Trophoblast cell (in vitro differentiated cells and primary cell): Measurements from ENCODE around the gene NDST1.

Experiments used
- DNase-seq, 2 donors: peaks; one replicate each; pipeline ENCODE4 v3.0.0-alpha.2; 2016
- H2AFZ ChIP-seq: 2 replicates; pipeline ENCODE4 v1.6.1; 2013; ENCODE audit warnings: low read length, moderate library complexity, mild to moderate bottlenecking; ENCODE audit not compliant: insufficient read depth, poor library complexity
- H2AK5ac ChIP-seq: 2 replicates; pipeline ENCODE4 v1.6.1; 2013; ENCODE audit warnings: mild to moderate bottlenecking, low read length
- H2BK120ac ChIP-seq: 2 replicates; pipeline ENCODE4 v1.6.1; 2013; ENCODE audit warnings: low read length, mild to moderate bottlenecking, moderate library complexity; ENCODE audit not compliant: insufficient read depth, poor library complexity
- H2BK12ac ChIP-seq: 2 replicates; pipeline ENCODE4 v1.6.1; 2013; ENCODE audit warnings: mild to moderate bottlenecking, low read length, moderate library complexity
- H2BK5ac ChIP-seq: 2 replicates; pipeline ENCODE4 v1.6.1; 2013; ENCODE audit warnings: low read length, low read depth, moderate library complexity, mild to moderate bottlenecking; ENCODE audit not compliant: poor library complexity
- H3K14ac ChIP-seq: 2 replicates; pipeline ENCODE4 v1.6.1; 2013; ENCODE audit warnings: mild to moderate bottlenecking, low read length
- H3K18ac ChIP-seq: 2 replicates; pipeline ENCODE4 v1.6.1; 2013; ENCODE audit warnings: mild to moderate bottlenecking, low read length
- H3K23ac ChIP-seq: 2 replicates; pipeline ENCODE4 v1.6.1; 2013; ENCODE audit warnings: low read length
- H3K27ac ChIP-seq: 2 replicates; pipeline ENCODE4 v1.5.1; 2013; ENCODE audit warnings: low read depth, mild to moderate bottlenecking, inconsistent platforms, low read length, moderate library complexity
- H3K27me3 ChIP-seq: 2 replicates; pipeline ENCODE4 v1.6.1; 2013; ENCODE audit warnings: inconsistent platforms, mild to moderate bottlenecking, low read length, moderate library complexity; ENCODE audit not compliant: insufficient read depth
- H3K36me3 ChIP-seq, 2 experiments: 1 replicate in 1 of 2; 2 replicates in 1 of 2; pipeline ENCODE4 v1.6.1; 2013; ENCODE audit warnings: low read length in 2 of 2, mild to moderate bottlenecking in 2 of 2, moderate library complexity in 1 of 2; ENCODE audit not compliant: insufficient read depth in 2 of 2, control insufficient read depth in 1 of 2
- H3K4ac ChIP-seq: 2 replicates; pipeline ENCODE4 v1.6.1; 2013; ENCODE audit warnings: low read depth, mild to moderate bottlenecking, low read length, moderate library complexity
- H3K4me1 ChIP-seq, 2 experiments: 1 replicate in 1 of 2; 2 replicates in 1 of 2; pipeline ENCODE4 v1.6.1; 2013; ENCODE audit warnings: low read length in 2 of 2, mild to moderate bottlenecking in 2 of 2, moderate library complexity in 1 of 2; ENCODE audit not compliant: insufficient read depth in 2 of 2, control insufficient read depth in 1 of 2
- H3K4me2 ChIP-seq: 2 replicates; pipeline ENCODE4 v1.6.1; 2013; ENCODE audit warnings: inconsistent platforms, mild to moderate bottlenecking, low read length, moderate library complexity
- H3K4me3 ChIP-seq: 2 replicates; pipeline ENCODE4 v1.5.1; 2013; ENCODE audit warnings: mild to moderate bottlenecking, low read depth, low read length, inconsistent platforms
- H3K79me1 ChIP-seq: one replicate; pipeline ENCODE4 v1.6.1; 2013; ENCODE audit warnings: low read length
- H3K79me2 ChIP-seq: 2 replicates; pipeline ENCODE4 v1.6.1; 2013; ENCODE audit warnings: low read length, mild to moderate bottlenecking; ENCODE audit not compliant: control insufficient read depth, insufficient read depth, poor library complexity
- H3K9ac ChIP-seq: 2 replicates; pipeline ENCODE4 v1.6.1; 2013; ENCODE audit warnings: mild to moderate bottlenecking, low read length
- H3K9me3 ChIP-seq: 2 replicates; pipeline ENCODE4 v1.6.1; 2013; ENCODE audit warnings: low read depth, mild to moderate bottlenecking, control low read depth, inconsistent platforms, low read length; ENCODE audit not compliant: insufficient read depth
- H4K12ac ChIP-seq: 2 replicates; pipeline ENCODE4 v1.6.1; 2013; ENCODE audit warnings: low read depth, mild to moderate bottlenecking, low read length, moderate library complexity
- H4K8ac ChIP-seq: 2 replicates; pipeline ENCODE4 v1.6.1; 2013; ENCODE audit warnings: low read depth, mild to moderate bottlenecking, low read length, moderate library complexity
- H4K91ac ChIP-seq: one replicate; pipeline ENCODE4 v1.6.1; 2013; ENCODE audit warnings: low read depth, mild to moderate bottlenecking, low read length, moderate library complexity
- WGBS: extraction: QIAGEN DNeasy Blood & Tissue Kit; methylation state at CpG from one replicate; pipeline ENCODE4 v1.1.7; 2013; ENCODE audit warnings: missing lambda C conversion rate; ENCODE audit not compliant: insufficient read length, insufficient coverage; ENCODE audit errors: extremely low coverage; 5-methylcytosine and 5-hydroxymethylcytosine counted together

NDST1 gene

GRCh38 chr5:150599281-150599680 lies 91.3 kb downstream of the NDST1 start:
- Histone ChIP-seq H2BK120ac (peak overlapping the region; percentile 21), H2BK5ac (no peak overlapping the region), H3K9ac (no peak overlapping the region), H4K12ac (no peak overlapping the region), H3K79me2 (peaks cover 7% of the 10 kb centered on the region), H3K79me1 (peaks cover 35% of the 10 kb centered on the region), H2BK12ac (peak overlapping the region; percentile 53), H3K4me1 (peaks cover 27 to 31% of the 10 kb centered on the region in 2 experiments), H3K27ac (no peak overlapping the region), H3K14ac (no peak overlapping the region), H3K36me3 (no peaks in the 10 kb centered on the region), H3K27me3 (no peaks in the 10 kb centered on the region), H4K8ac (no peak overlapping the region), H3K4me2 (no peak overlapping the region), H3K9me3 (no peaks in the 10 kb centered on the region), H3K23ac (no peak overlapping the region), H2AK5ac (no peak overlapping the region), H3K4me3 (no peak overlapping the region), H3K4ac (no peak overlapping the region), H2AFZ (no peak overlapping the region), H4K91ac (peak overlapping the region; percentile 67), H3K18ac (no peak overlapping the region)
- no peak for DNase-seq
- no CpG with 5 or more reads among the region's 5 CpGs for WGBS

DNA sequence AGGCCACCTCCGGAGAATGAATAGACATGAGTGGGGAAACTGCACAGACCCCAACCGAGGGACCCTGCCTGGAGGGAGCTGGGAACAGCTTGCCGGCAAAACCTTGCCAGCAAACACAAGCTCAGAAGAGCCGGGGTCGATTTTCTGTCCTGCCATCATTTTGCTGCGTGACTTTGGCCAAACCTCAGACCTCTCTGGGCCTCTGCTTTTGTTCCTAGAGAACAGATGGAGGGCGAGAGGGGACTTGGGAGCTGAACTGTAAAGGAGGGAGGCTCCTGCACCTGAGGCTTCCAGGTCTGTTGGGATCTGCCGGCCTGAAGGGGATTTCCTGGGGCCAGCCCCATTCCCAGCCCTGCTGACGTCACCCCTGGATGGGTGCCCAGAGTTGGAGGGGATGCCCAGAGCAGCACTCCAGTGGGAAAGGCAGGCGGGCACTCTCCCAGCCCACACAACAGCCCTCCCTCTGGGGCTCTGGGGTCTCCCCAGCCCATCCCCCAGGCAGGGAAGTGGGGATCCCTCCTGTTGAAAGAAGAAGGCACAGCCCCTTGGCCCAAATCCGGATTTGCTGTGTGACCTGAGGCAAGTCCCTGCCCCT lies 92.1 kb downstream of the NDST1 start:
- Histone ChIP-seq H4K12ac (no peak overlapping the region), H3K9ac (no peak overlapping the region), H3K4ac (peak overlapping the region; percentile 8), H3K79me1 (peaks cover 28% of the 10 kb centered on the region), H3K27ac (no peak overlapping the region), H3K36me3 (no peaks in the 10 kb centered on the region), H3K23ac (no peak overlapping the region), H2BK12ac (peak overlapping the region; percentile 53), H3K4me2 (no peak overlapping the region), H4K8ac (no peak overlapping the region), H2BK5ac (no peak overlapping the region), H3K4me1 (peaks cover 20 to 24% of the 10 kb centered on the region in 2 experiments), H3K4me3 (no peak overlapping the region), H2BK120ac (peak overlapping the region; percentile 21), H3K27me3 (no peaks in the 10 kb centered on the region), H2AK5ac (peak overlapping the region; percentile 50), H3K79me2 (peaks cover 5% of the 10 kb centered on the region), H3K18ac (no peak overlapping the region), H4K91ac (peak overlapping the region; percentile 15), H3K9me3 (no peaks in the 10 kb centered on the region), H2AFZ (no peak overlapping the region), H3K14ac (peak overlapping the region; percentile 11)
- WGBS: no CpG with 5 or more reads among the region's 11 CpGs
- no peak for DNase-seq

DNA sequence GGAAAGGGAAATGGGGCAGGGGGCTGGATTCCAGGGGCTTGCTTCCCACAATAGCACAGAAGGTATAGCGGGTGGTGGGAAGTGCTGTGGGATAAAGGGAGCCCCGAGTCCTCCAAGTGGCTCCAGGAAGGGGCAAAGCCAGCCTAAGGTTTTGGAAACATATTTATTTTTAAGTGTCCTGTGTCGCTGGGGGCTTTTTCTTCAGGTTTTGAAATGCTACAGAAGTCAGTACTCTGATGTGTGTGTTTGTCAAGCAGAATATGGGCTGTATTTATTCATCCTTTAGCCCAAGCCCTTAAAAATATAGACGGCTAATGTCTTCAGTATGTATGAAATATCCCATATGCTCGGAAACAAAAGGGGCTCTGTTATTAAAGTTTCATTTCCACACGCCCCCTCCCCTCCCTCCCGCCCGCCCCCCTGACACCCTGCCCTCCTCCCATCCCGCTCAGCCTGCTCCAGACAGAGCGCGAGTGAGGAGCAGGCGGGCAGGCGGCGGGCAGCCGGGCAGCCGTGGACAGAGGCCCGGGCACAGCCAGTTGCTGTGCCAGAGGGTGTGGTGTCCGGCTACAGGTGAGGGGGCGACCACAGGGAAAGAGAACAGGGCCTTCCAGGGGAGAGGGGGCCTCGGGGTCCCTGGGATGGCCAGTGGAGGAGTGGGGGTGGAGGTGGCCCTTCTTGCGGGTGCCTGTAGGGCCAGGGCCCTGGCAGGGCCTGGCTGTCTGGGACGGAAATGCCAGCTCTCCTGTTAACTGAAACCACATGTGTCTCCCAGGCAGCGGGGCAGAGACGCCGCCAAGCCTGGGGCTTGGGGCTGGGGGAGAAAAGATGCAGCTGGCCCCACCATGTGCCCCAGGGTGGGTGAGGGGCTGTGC lies 92.9 kb downstream of the NDST1 start:
- no peak overlapping the region for H3K14ac ChIP-seq
- H3K27ac ChIP-seq: no peak overlapping the region
- H3K27me3 ChIP-seq: no peaks in the 10 kb centered on the region
- no peaks in the 10 kb centered on the region for H3K36me3 ChIP-seq
- H2BK12ac ChIP-seq: peak overlapping the region; percentile 37
- H2AFZ ChIP-seq: no peak overlapping the region
- no peak overlapping the region for H3K23ac ChIP-seq
- H2BK5ac ChIP-seq: no peak overlapping the region
- peak overlapping the region; percentile 27 for H2AK5ac ChIP-seq
- peaks cover 23% of the 10 kb centered on the region for H3K79me1 ChIP-seq
- no peak overlapping the region for H3K4me2 ChIP-seq
- H3K9ac ChIP-seq: no peak overlapping the region
- peaks cover 2% of the 10 kb centered on the region for H3K79me2 ChIP-seq
- WGBS: no CpG with 5 or more reads among the region's 25 CpGs
- H4K91ac ChIP-seq: peak overlapping the region; percentile 34
- no peak for DNase-seq
- no peak overlapping the region for H4K12ac ChIP-seq
- H3K4ac ChIP-seq: no peak overlapping the region
- no peak overlapping the region for H3K18ac ChIP-seq
- no peak overlapping the region for H3K4me3 ChIP-seq
- no peaks in the 10 kb centered on the region for H3K9me3 ChIP-seq
- H3K4me1 ChIP-seq: peaks cover 14 to 21% of the 10 kb centered on the region in 2 experiments
- peak overlapping the region; percentile 21 for H2BK120ac ChIP-seq
- H4K8ac ChIP-seq: no peak overlapping the region

DNA sequence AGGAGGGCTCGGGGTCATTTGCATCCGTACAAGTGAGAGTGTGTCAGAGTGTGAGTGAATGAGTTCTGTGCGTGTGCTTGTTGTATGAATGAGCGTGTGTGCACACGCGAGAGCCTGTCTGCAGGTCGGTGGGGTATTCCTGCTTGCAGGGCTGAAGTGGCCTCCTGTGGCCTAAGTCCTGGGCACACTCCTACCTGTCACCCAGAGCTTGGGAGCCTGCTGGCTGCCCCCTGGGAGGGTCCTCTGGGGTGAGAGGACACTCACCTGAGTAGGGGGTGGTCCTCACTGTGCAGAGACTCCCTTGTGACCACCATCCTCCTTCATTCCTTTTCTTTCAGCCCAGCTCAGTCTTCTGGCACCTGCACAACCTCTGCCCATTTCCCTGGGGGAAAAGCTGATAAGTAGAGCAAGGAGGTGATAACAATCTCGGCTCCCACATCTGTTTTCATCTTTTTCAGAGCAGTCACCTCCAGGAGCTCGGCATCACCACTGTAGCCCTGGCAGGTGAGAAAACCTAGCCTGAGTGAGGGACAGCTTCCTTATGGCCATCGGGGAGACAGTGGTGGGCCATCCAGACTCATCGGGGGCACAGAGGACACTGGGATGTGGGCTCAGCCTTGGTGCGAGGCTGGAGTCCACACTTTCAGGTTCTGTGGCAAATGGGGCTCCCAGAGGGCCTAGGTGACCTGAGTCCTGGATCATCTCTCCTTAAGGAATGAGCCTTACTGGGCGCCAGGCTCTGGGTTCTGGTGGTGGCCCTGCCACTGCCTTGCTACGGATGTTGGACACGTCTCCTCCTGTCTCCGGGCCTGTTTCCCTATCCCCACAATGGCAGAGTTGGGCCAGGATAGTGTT lies 93.8 kb downstream of the NDST1 start:
- H2AK5ac ChIP-seq: peak overlapping the region; percentile 27

More for the DNA sequence above, 93.8 kb downstream of the NDST1 start:
- Histone ChIP-seq H2BK5ac (no peak overlapping the region), H4K12ac (no peak overlapping the region), H3K27ac (no peak overlapping the region), H2BK12ac (no peak overlapping the region), H3K4me3 (no peak overlapping the region), H3K79me1 (peaks cover 14% of the 10 kb centered on the region), H3K23ac (no peak overlapping the region), H3K9ac (no peak overlapping the region), H3K36me3 (no peaks in the 10 kb centered on the region), H2BK120ac (peak overlapping the region; percentile 1), H4K8ac (peak overlapping the region; percentile 12), H3K9me3 (no peaks in the 10 kb centered on the region), H3K4me1 (peaks cover 6 to 12% of the 10 kb centered on the region in 2 experiments), H4K91ac (peak overlapping the region; percentile 34), H3K14ac (no peak overlapping the region), H2AFZ (no peak overlapping the region), H3K4ac (no peak overlapping the region), H3K79me2 (no peaks in the 10 kb centered on the region), H3K27me3 (no peaks in the 10 kb centered on the region), H3K4me2 (no peak overlapping the region), H3K18ac (no peak overlapping the region)
- no CpG with 5 or more reads among the region's 16 CpGs for WGBS
- DNase-seq: peak; percentile 27 to 68
